Measurements from ENCODE around the gene ATAD1. TPM values are rescaled to one million over a fixed set of nuclear protein-coding genes. Genes with fewer than 3 reads are reported as not detected.
A peak's percentile ranks its signal among the peaks of the same experiment; 100 is the strongest.

Gene ATAD1
- total and polyA plus RNA-seq, 2 experiments from 2014 or later: 47.4 to 82.5 TPM

GRCh38 chr10:87713707-87714106 is 104.3 kb downstream of the ATAD1 start:
- Histone ChIP-seq H3K4me1 (ENCODE audit: low read depth) (peaks cover 9% of the 10 kb centered on the region), H3K27ac (peak overlapping the region; percentile 24), H3K4me3 (no peak overlapping the region), H3K36me3 (no peaks in the 10 kb centered on the region), H3K9me3 (ENCODE audit: low read depth) (no peaks in the 10 kb centered on the region), H3K27me3 (no peaks in the 10 kb centered on the region)
- TF ChIP-seq CTCF (IDR thresholded peaks at IDR 0.05; ENCODE audit: low read depth, low read length): no peak
- DNase-seq (ENCODE audit: low read depth in 1 of 2, low spot score in 1 of 2): no peak

GRCh38 chr10:87712913-87713616 is 105.0 kb downstream of the ATAD1 start:
- TF ChIP-seq CTCF (IDR thresholded peaks at IDR 0.05; ENCODE audit: low read depth, low read length): no peak
- Histone ChIP-seq H3K27me3 (no peaks in the 10 kb centered on the region), H3K27ac (no peak overlapping the region), H3K9me3 (ENCODE audit: low read depth) (no peaks in the 10 kb centered on the region), H3K4me1 (ENCODE audit: low read depth) (peaks cover 9% of the 10 kb centered on the region), H3K36me3 (no peaks in the 10 kb centered on the region), H3K4me3 (no peak overlapping the region)
- no peak for DNase-seq (ENCODE audit: low read depth in 1 of 2, low spot score in 1 of 2)

GRCh38 chr10:87707254-87707653 is 110.8 kb downstream of the ATAD1 start:
- TF ChIP-seq CTCF (IDR thresholded peaks at IDR 0.05; ENCODE audit: low read depth, low read length): no peak
- H3K27ac ChIP-seq: no peak overlapping the region
- H3K4me1 ChIP-seq (ENCODE audit: low read depth): no peaks in the 10 kb centered on the region
- H3K4me3 ChIP-seq: no peak overlapping the region
- H3K27me3 ChIP-seq: no peaks in the 10 kb centered on the region
- no peak for DNase-seq (ENCODE audit: low read depth in 1 of 2, low spot score in 1 of 2)
- no peaks in the 10 kb centered on the region for H3K9me3 ChIP-seq (ENCODE audit: low read depth)
- H3K36me3 ChIP-seq: no peaks in the 10 kb centered on the region

- TF ChIP-seq CTCF (IDR thresholded peaks at IDR 0.05; ENCODE audit: low read depth, low read length): no peak
- Histone ChIP-seq H3K27me3 (no peaks in the 10 kb centered on the region), H3K4me1 (ENCODE audit: low read depth) (no peaks in the 10 kb centered on the region), H3K4me3 (no peak overlapping the region), H3K9me3 (ENCODE audit: low read depth) (no peaks in the 10 kb centered on the region), H3K27ac (no peak overlapping the region), H3K36me3 (no peaks in the 10 kb centered on the region)
- DNase-seq (ENCODE audit: low read depth in 1 of 2, low spot score in 1 of 2): peak in 1 of 2 donors; percentile 25
These were observed 111.3 kb downstream of the ATAD1 start for GRCh38 chr10:87706731-87707130.

- H3K27ac ChIP-seq: no peak overlapping the region
- H3K27me3 ChIP-seq: no peaks in the 10 kb centered on the region
- H3K36me3 ChIP-seq: no peaks in the 10 kb centered on the region
- H3K4me1 ChIP-seq (ENCODE audit: low read depth): no peaks in the 10 kb centered on the region
- no peak for TF ChIP-seq CTCF (IDR thresholded peaks at IDR 0.05; ENCODE audit: low read depth, low read length)
- no peaks in the 10 kb centered on the region for H3K9me3 ChIP-seq (ENCODE audit: low read depth)
- peak in 1 of 2 donors; percentile 32 for DNase-seq (ENCODE audit: low read depth in 1 of 2, low spot score in 1 of 2)
- H3K4me3 ChIP-seq: no peak overlapping the region
These were observed 112.7 kb downstream of the ATAD1 start for GRCh38 chr10:87705339-87705738.
